ENCODE measurements around the gene SPINK1.

Gene SPINK1

DNA sequence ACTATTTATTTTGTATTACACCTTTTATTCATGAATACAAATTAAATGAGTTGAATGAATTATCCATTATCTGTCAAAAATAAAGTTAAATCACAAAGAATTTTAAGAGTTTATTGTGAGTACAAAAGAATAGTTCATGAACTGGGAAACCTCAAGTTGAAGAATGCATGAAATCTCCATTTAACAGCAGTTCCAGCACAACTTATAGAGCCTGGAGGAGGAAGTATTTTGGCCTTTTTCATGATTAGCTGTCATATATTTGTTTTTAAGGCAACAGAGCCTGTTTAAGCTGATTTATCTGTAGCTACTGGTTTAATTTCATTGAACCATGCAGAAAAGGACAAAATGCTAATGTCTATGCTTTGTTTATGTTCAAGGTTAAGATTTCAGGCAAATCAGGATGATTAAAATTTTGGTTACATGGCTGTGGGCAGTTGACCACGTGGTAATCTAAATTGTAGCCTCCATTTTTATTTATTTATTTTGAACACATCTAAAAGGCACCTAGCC lies 12.2 kb downstream of the SPINK1 start:
- ATAC-seq: no peak
- no peak for TF ChIP-seq ZNF565 (CRISPR knock-in tag; conservative IDR thresholded peaks at IDR 0.05; ENCODE audit: low read depth)

DNA sequence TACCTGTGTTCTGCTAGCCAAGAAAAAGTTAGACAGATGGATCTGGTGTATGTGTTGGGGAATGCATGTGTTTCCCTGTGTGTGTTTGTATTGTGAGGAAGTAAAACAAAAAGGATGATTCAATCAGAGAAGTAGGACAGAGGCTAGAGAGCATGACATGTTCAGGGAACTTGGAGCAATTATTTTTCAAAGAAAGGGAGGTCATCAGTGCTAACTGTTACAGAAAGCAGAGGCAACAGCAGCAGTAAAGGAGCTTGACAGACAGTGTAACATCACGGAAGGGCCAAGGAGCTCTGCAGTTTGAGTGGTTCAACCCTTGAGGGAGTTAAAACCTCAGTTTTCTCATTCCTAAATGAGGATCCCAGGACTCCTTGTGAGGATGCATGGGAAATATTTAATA lies 13.2 kb downstream of the SPINK1 start:
- ATAC-seq: no peak
- no peak for TF ChIP-seq ZFP3 (CRISPR knock-in tag; IDR thresholded peaks at IDR 0.05)
- TF ChIP-seq PPARA (CRISPR knock-in tag; IDR thresholded peaks at IDR 0.05; ENCODE audit: borderline replicate concordance): no peak
- TF ChIP-seq, protein P1, sequence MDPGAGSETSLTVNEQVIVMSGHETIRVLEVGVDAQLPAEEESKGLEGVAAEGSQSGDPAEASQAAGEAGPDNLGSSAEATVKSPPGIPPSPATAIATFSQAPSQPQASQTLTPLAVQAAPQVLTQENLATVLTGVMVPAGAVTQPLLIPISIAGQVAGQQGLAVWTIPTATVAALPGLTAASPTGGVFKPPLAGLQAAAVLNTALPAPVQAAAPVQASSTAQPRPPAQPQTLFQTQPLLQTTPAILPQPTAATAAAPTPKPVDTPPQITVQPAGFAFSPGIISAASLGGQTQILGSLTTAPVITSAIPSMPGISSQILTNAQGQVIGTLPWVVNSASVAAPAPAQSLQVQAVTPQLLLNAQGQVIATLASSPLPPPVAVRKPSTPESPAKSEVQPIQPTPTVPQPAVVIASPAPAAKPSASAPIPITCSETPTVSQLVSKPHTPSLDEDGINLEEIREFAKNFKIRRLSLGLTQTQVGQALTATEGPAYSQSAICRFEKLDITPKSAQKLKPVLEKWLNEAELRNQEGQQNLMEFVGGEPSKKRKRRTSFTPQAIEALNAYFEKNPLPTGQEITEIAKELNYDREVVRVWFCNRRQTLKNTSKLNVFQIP (CRISPR knock-in tag; IDR thresholded peaks at IDR 0.05; ENCODE audit: borderline replicate concordance, low read depth): no peak
- no peak for TF ChIP-seq ZNF8 (CRISPR knock-in tag; IDR thresholded peaks at IDR 0.05)
- no peak for TF ChIP-seq SNAI2 (CRISPR knock-in tag; IDR thresholded peaks at IDR 0.05)
- TF ChIP-seq CSDC2 (CRISPR knock-in tag; IDR thresholded peaks at IDR 0.05): no peak
- no peak for TF ChIP-seq TCF4 (CRISPR knock-in tag; IDR thresholded peaks at IDR 0.05; ENCODE audit: borderline replicate concordance)
- TF ChIP-seq OSR1 (CRISPR knock-in tag; IDR thresholded peaks at IDR 0.05): no peak
- no peak for TF ChIP-seq ARNTL (CRISPR knock-in tag; IDR thresholded peaks at IDR 0.05; ENCODE audit: borderline replicate concordance, low read depth)
- no peak for TF ChIP-seq RARB (CRISPR knock-in tag; IDR thresholded peaks at IDR 0.05)
- TF ChIP-seq, protein P2, sequence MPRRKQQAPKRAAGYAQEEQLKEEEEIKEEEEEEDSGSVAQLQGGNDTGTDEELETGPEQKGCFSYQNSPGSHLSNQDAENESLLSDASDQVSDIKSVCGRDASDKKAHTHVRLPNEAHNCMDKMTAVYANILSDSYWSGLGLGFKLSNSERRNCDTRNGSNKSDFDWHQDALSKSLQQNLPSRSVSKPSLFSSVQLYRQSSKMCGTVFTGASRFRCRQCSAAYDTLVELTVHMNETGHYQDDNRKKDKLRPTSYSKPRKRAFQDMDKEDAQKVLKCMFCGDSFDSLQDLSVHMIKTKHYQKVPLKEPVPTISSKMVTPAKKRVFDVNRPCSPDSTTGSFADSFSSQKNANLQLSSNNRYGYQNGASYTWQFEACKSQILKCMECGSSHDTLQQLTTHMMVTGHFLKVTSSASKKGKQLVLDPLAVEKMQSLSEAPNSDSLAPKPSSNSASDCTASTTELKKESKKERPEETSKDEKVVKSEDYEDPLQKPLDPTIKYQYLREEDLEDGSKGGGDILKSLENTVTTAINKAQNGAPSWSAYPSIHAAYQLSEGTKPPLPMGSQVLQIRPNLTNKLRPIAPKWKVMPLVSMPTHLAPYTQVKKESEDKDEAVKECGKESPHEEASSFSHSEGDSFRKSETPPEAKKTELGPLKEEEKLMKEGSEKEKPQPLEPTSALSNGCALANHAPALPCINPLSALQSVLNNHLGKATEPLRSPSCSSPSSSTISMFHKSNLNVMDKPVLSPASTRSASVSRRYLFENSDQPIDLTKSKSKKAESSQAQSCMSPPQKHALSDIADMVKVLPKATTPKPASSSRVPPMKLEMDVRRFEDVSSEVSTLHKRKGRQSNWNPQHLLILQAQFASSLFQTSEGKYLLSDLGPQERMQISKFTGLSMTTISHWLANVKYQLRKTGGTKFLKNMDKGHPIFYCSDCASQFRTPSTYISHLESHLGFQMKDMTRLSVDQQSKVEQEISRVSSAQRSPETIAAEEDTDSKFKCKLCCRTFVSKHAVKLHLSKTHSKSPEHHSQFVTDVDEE (CRISPR knock-in tag; IDR thresholded peaks at IDR 0.05): no peak
- TF ChIP-seq ZNF70 (CRISPR knock-in tag; IDR thresholded peaks at IDR 0.05): no peak
- no peak for TF ChIP-seq PATZ1 (CRISPR knock-in tag; IDR thresholded peaks at IDR 0.05; ENCODE audit: borderline replicate concordance)
- TF ChIP-seq ZC3H10 (CRISPR knock-in tag; IDR thresholded peaks at IDR 0.05): no peak
- TF ChIP-seq GLIS3 (CRISPR knock-in tag; IDR thresholded peaks at IDR 0.05): no peak

DNA sequence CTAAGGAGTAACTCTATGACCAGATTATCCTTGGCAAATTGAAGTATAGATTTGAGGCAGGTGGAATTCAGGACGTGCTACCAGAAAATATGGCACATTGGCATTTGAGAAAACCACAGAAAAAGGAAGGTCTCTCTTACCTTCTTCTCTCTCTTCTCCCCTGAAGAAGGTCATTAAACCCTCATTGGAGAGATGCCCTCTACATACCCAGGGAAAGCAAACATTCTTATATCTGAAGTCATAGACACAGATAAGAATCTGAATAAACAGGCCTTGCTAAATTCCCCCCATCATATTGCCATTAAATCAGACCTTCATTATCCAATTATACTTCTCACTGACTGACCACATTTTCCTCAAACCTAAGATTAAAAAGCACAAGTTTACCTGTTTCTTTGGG lies 17.8 kb downstream of the SPINK1 start:
- TF ChIP-seq CSDC2 (CRISPR knock-in tag; IDR thresholded peaks at IDR 0.05) (no peak), ESRRG (CRISPR knock-in tag; IDR thresholded peaks at IDR 0.05) (no peak), ZNF70 (CRISPR knock-in tag; IDR thresholded peaks at IDR 0.05) (no peak), ISL1 (CRISPR knock-in tag; IDR thresholded peaks at IDR 0.05) (no peak), SNAI2 (CRISPR knock-in tag; IDR thresholded peaks at IDR 0.05) (no peak), BACH2 (CRISPR knock-in tag; IDR thresholded peaks at IDR 0.05; ENCODE audit: borderline replicate concordance) (no peak), ZNF565 (CRISPR knock-in tag; conservative IDR thresholded peaks at IDR 0.05; ENCODE audit: low read depth) (no peak), OSR1 (CRISPR knock-in tag; IDR thresholded peaks at IDR 0.05) (no peak), TCF4 (CRISPR knock-in tag; IDR thresholded peaks at IDR 0.05; ENCODE audit: borderline replicate concordance) (no peak)
- TF ChIP-seq, protein P1 (CRISPR knock-in tag; IDR thresholded peaks at IDR 0.05; ENCODE audit: borderline replicate concordance, low read depth): no peak
- TF ChIP-seq, protein P3, sequence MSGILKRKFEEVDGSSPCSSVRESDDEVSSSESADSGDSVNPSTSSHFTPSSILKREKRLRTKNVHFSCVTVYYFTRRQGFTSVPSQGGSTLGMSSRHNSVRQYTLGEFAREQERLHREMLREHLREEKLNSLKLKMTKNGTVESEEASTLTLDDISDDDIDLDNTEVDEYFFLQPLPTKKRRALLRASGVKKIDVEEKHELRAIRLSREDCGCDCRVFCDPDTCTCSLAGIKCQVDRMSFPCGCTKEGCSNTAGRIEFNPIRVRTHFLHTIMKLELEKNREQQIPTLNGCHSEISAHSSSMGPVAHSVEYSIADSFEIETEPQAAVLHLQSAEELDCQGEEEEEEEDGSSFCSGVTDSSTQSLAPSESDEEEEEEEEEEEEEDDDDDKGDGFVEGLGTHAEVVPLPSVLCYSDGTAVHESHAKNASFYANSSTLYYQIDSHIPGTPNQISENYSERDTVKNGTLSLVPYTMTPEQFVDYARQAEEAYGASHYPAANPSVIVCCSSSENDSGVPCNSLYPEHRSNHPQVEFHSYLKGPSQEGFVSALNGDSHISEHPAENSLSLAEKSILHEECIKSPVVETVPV (CRISPR knock-in tag; IDR thresholded peaks at IDR 0.05): no peak

More for the DNA sequence above, 17.8 kb downstream of the SPINK1 start:
- ATAC-seq: no peak

Data from SK-N-SH treated with all-trans-retinoic acid at 6 μM for 48 hours (cell line).